Measurements from ENCODE around the gene GLI3. TPM values are rescaled to one million over a fixed set of nuclear protein-coding genes. Genes with fewer than 3 reads are reported as not detected.

The GLI3 gene
- total RNA-seq, 1 experiment from 2014 or later: 23.1 TPM

DNA sequence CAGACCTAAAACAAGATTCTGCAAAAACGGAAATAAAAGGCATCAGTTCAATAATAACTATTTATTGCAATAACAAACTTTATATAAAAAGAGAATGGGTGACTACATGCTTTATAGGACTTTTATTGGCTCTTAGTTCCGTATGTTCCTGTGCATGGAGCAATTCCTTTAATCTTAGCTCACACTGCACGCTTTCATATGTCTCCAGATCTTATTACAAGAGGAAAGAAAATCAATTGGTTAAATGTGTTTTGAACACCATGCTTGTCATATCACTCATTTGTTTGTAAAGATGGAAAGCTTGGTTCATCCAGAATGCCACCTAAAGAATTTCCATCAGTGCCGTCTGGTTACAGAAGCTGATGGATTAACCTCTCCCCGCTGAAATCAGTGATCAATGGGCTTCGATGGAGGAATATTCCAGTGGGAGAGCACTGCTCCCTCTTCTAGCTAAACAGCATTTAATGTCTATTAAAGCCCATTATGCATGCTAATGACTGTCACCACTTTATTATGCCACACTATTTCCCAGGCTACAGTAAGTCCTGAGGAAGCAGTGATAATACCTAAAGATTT lies 210.3 kb downstream of the GLI3 start:
- Mint-ChIP-seq H3K4me1 (ENCODE audit: insufficient read depth, unreplicated experiment) (no peaks in the 10 kb centered on the region), H3K4me3 (ENCODE audit: unreplicated experiment) (no peak overlapping the region), H3K27ac (ENCODE audit: low read depth, unreplicated experiment) (no peak overlapping the region), H3K9me3 (ENCODE audit: unreplicated experiment) (no peaks in the 10 kb centered on the region), H3K27me3 (ENCODE audit: insufficient read depth, unreplicated experiment) (no peaks in the 10 kb centered on the region), H3K36me3 (ENCODE audit: insufficient read depth, unreplicated experiment) (peaks cover 56% of the 10 kb centered on the region)
- ChIA-PET POLR2A (interaction anchor here (1.0 kb wide), 1 partner anchor 14 kb away, joined by 3 read pairs; no protein-coding TSS in a partner anchor), CTCF (interaction anchor here (0.8 to 3.4 kb wide), 2 partner anchors 12 to 50 kb away, joined by 4 to 18 read pairs; no protein-coding TSS in a partner anchor)
- no TSS peak for BruUV-seq (replicated peaks)
- no peak for DNase-seq (ENCODE audit: unreplicated experiment)
- intact Hi-C loops (cut with micrococcal nuclease): no loop called here
- TF ChIP-seq, protein P1, sequence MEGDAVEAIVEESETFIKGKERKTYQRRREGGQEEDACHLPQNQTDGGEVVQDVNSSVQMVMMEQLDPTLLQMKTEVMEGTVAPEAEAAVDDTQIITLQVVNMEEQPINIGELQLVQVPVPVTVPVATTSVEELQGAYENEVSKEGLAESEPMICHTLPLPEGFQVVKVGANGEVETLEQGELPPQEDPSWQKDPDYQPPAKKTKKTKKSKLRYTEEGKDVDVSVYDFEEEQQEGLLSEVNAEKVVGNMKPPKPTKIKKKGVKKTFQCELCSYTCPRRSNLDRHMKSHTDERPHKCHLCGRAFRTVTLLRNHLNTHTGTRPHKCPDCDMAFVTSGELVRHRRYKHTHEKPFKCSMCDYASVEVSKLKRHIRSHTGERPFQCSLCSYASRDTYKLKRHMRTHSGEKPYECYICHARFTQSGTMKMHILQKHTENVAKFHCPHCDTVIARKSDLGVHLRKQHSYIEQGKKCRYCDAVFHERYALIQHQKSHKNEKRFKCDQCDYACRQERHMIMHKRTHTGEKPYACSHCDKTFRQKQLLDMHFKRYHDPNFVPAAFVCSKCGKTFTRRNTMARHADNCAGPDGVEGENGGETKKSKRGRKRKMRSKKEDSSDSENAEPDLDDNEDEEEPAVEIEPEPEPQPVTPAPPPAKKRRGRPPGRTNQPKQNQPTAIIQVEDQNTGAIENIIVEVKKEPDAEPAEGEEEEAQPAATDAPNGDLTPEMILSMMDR (IDR thresholded peaks at IDR 0.05; ENCODE audit: unreplicated experiment): no peak

DNA sequence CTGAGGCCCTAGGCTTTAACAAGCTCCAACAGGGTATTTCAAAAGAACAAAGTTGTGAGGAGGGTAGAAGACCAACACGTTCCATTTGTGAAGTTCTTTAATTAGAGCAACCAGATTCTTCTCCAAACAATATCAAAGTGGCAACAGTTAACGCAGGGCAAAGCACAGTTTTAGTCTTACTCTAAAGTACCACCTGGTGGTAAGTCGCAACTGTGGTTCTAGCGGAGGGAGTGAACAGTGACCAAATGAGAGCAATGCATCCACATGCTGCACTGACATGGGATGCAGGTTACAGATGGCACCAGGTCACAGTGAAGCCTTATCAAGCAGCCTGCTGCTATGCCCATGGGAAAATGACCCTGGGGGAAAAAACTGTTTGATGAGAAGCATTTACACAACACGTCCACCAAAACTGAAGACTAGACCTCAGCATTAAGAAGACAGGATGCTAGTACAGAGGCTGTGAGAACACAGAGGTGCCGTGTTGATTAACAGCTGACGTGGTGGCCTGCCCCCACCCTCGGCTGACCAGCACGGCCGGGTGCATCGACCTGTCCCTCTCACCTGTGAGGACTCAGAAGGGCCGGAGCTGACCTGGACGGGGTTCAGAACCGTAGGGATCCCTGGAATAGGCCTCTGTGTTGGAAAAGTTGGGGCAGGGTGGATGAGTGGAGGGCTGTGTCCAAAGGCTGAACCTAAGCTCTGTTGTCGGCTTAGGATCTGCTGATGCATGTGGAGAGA lies 211.2 kb downstream of the GLI3 start:
- CTCF ChIA-PET: interaction anchor here (0.7 to 3.4 kb wide), 5 partner anchors 11 to 548 kb away, joined by 3 to 18 read pairs (median 4); no protein-coding TSS in a partner anchor
- no peaks in the 10 kb centered on the region for H3K4me1 Mint-ChIP-seq (ENCODE audit: insufficient read depth, unreplicated experiment)
- TF ChIP-seq, protein P1 (IDR thresholded peaks at IDR 0.05; ENCODE audit: unreplicated experiment): no peak
- POLR2A ChIA-PET: interaction anchor here (1.0 to 1.1 kb wide), 2 partner anchors 9 to 15 kb away, joined by 3 read pairs; no protein-coding TSS in a partner anchor
- BruUV-seq (replicated peaks): no TSS peak
- H3K4me3 Mint-ChIP-seq (ENCODE audit: unreplicated experiment): no peak overlapping the region
- DNase-seq (ENCODE audit: unreplicated experiment): no peak
- no peaks in the 10 kb centered on the region for H3K9me3 Mint-ChIP-seq (ENCODE audit: unreplicated experiment)
- no peaks in the 10 kb centered on the region for H3K27me3 Mint-ChIP-seq (ENCODE audit: insufficient read depth, unreplicated experiment)
- intact Hi-C loops (cut with micrococcal nuclease): no loop called here
- no peak overlapping the region for H3K27ac Mint-ChIP-seq (ENCODE audit: low read depth, unreplicated experiment)
- peaks cover 61% of the 10 kb centered on the region for H3K36me3 Mint-ChIP-seq (ENCODE audit: insufficient read depth, unreplicated experiment)

DNA sequence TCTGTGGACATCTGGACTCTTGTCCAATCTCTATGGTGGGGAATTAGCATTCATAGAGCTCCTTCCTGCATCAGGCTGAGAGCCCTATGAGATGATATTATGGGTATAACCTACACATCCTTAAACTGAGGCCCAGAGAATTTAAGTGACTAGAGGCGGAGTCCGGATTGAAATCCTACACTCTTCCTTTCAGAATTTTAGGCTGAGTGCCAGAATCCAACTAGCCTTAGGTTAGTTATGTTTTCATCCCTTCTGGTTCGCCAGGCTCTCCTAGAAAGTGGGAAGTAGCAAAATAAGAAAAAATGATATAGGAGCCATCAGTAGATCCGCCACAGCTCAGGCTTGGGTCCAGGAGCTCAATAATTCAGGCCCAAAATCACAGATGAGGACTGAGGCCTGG lies 212.5 kb downstream of the GLI3 start:
- no peaks in the 10 kb centered on the region for H3K4me1 Mint-ChIP-seq (ENCODE audit: insufficient read depth, unreplicated experiment)
- ChIA-PET POLR2A (interaction anchor here (1.0 kb wide), 1 partner anchor 10 kb away, joined by 3 read pairs; no protein-coding TSS in a partner anchor), CTCF (interaction anchor here (0.9 to 3.4 kb wide), 6 partner anchors 10 to 666 kb away, joined by 3 to 18 read pairs (median 3); no protein-coding TSS in a partner anchor)
- no peaks in the 10 kb centered on the region for H3K9me3 Mint-ChIP-seq (ENCODE audit: unreplicated experiment)
- peaks cover 54% of the 10 kb centered on the region for H3K36me3 Mint-ChIP-seq (ENCODE audit: insufficient read depth, unreplicated experiment)
- no peaks in the 10 kb centered on the region for H3K27me3 Mint-ChIP-seq (ENCODE audit: insufficient read depth, unreplicated experiment)
- intact Hi-C loops (cut with micrococcal nuclease): no loop called here
- H3K4me3 Mint-ChIP-seq (ENCODE audit: unreplicated experiment): no peak overlapping the region
- no peak for DNase-seq (ENCODE audit: unreplicated experiment)
- H3K27ac Mint-ChIP-seq (ENCODE audit: low read depth, unreplicated experiment): no peak overlapping the region
- TF ChIP-seq, protein P1 (IDR thresholded peaks at IDR 0.05; ENCODE audit: unreplicated experiment): no peak
- no TSS peak for BruUV-seq (replicated peaks)

DNA sequence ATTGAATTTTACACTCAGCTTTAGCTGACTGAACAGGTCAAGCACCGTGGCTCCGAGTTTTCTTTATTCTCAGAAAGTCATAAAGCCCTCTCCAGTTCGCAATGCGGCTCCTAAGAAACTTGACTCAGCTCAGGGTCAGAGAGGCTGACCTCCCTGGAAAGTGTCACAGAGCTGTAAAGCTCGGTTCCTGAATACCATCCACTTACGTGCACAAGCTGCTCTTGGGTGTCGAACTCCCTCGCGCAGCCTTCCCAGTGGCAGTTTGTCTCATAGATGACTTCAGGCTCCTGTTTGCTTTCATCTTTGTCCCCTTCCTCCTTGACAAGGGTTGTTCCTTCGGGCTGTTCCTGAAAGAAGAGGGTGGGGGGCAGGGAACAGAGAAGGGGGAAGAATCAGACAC lies 213.7 kb downstream of the GLI3 start:
- Mint-ChIP-seq H3K9me3 (ENCODE audit: unreplicated experiment) (no peaks in the 10 kb centered on the region), H3K4me3 (ENCODE audit: unreplicated experiment) (no peak overlapping the region), H3K27ac (ENCODE audit: low read depth, unreplicated experiment) (no peak overlapping the region), H3K4me1 (ENCODE audit: insufficient read depth, unreplicated experiment) (no peaks in the 10 kb centered on the region), H3K36me3 (ENCODE audit: insufficient read depth, unreplicated experiment) (peaks cover 56% of the 10 kb centered on the region), H3K27me3 (ENCODE audit: insufficient read depth, unreplicated experiment) (no peaks in the 10 kb centered on the region)
- ChIA-PET POLR2A (no interaction called here), CTCF (interaction anchor here (0.6 to 3.4 kb wide), 9 partner anchors 8 to 101 kb away, joined by 3 to 18 read pairs (median 3); no protein-coding TSS in a partner anchor)
- BruUV-seq (replicated peaks): no TSS peak
- TF ChIP-seq, protein P1 (IDR thresholded peaks at IDR 0.05; ENCODE audit: unreplicated experiment): no peak
- no peak for DNase-seq (ENCODE audit: unreplicated experiment)
- intact Hi-C loops (cut with micrococcal nuclease): no loop called here

All from MCF 10A (cell line).